Measurements from ENCODE around the gene SH3RF3. TPM values are rescaled to one million over a fixed set of nuclear protein-coding genes. Genes with fewer than 3 reads are reported as not detected.

SH3RF3 gene
- total RNA-seq, 3 donors from 2014 or later, result 3.2 to 5.6 (median 4.6) TPM

DNA sequence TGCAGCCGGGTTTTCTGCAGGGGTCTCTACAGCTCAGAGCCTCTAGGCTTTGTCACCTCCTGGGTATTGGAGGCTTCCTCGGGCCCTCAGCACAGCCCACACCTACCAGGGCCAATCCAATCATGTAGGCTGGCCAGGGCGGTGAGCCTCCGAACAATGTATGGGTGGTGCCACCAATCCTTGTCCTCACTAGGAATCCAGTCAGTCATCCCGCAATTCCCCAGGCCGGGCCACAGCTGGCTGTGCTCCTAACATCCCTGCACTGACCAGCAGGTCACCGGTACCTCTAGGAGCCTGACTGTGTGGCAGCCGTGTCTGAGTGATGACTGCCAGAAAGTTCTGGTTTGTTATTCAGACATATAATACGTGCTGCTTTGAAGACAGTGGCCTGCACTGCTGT lies 129.4 kb downstream of the SH3RF3 start:
- TF ChIP-seq, protein P1, sequence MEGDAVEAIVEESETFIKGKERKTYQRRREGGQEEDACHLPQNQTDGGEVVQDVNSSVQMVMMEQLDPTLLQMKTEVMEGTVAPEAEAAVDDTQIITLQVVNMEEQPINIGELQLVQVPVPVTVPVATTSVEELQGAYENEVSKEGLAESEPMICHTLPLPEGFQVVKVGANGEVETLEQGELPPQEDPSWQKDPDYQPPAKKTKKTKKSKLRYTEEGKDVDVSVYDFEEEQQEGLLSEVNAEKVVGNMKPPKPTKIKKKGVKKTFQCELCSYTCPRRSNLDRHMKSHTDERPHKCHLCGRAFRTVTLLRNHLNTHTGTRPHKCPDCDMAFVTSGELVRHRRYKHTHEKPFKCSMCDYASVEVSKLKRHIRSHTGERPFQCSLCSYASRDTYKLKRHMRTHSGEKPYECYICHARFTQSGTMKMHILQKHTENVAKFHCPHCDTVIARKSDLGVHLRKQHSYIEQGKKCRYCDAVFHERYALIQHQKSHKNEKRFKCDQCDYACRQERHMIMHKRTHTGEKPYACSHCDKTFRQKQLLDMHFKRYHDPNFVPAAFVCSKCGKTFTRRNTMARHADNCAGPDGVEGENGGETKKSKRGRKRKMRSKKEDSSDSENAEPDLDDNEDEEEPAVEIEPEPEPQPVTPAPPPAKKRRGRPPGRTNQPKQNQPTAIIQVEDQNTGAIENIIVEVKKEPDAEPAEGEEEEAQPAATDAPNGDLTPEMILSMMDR (IDR thresholded peaks at IDR 0.05), result no peak
- TF ChIP-seq POLR2AphosphoS5 (IDR thresholded peaks at IDR 0.05) (no peak), POLR2A (IDR thresholded peaks at IDR 0.05) (no peak)
- H3K27me3 ChIP-seq, result no peaks in the 10 kb centered on the region
- no peaks in the 10 kb centered on the region for H3K4me1 ChIP-seq
- no peak overlapping the region for H3K4me3 ChIP-seq
- DNase-seq (ENCODE audit: low spot score in 2 of 2), result no peak
- H3K36me3 ChIP-seq, result no peaks in the 10 kb centered on the region
- no peak overlapping the region for H3K27ac ChIP-seq
- no peaks in the 10 kb centered on the region for H3K9me3 ChIP-seq
- intact Hi-C loops (cut with DNase I; ENCODE audit: low total_unique reads), result loop anchor here (10.0 kb wide), 1 partner anchor 124 kb away; no protein-coding TSS in a partner anchor

DNA sequence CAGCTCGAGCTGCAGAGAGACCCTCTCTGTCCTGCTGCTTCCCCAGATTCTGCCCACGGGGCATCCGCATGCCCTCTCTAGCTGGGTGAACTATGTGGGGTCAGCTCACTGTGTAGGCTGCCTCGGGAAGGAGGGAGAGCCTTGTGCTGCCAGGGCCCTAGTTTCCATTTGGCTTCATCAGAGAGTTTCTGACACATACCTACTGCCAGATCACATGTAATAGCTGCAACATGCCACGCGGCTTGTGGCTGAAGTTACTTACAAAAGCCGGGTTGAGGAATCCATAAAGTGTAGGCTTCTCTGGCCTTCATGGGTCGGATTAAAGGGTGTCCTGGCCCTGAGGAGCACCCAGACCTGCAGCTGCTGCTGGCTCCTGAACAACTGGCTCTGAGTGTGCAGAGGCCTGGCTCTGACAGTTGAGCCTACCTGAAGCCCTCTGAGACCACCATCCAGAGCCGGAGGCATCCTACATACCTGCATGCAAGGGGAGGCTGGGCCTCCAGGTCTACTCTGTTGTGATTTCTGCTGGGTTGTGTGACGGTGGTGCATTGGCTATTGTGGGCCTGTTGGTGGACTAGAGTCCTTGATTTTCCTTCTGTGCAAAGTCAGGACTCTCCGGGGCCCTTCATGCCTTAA lies 130.0 kb downstream of the SH3RF3 start:
- Histone ChIP-seq H3K36me3 (no peaks in the 10 kb centered on the region), H3K27ac (no peak overlapping the region), H3K4me3 (no peak overlapping the region), H3K4me1 (no peaks in the 10 kb centered on the region), H3K27me3 (no peaks in the 10 kb centered on the region), H3K9me3 (no peaks in the 10 kb centered on the region)
- intact Hi-C loops (cut with DNase I; ENCODE audit: low total_unique reads), result loop anchor here (10.0 kb wide), 1 partner anchor 124 kb away; no protein-coding TSS in a partner anchor
- TF ChIP-seq, protein P1 (IDR thresholded peaks at IDR 0.05), result no peak
- TF ChIP-seq POLR2A (IDR thresholded peaks at IDR 0.05), result no peak
- no peak for TF ChIP-seq POLR2AphosphoS5 (IDR thresholded peaks at IDR 0.05)
- no peak for DNase-seq (ENCODE audit: low spot score in 2 of 2)

DNA sequence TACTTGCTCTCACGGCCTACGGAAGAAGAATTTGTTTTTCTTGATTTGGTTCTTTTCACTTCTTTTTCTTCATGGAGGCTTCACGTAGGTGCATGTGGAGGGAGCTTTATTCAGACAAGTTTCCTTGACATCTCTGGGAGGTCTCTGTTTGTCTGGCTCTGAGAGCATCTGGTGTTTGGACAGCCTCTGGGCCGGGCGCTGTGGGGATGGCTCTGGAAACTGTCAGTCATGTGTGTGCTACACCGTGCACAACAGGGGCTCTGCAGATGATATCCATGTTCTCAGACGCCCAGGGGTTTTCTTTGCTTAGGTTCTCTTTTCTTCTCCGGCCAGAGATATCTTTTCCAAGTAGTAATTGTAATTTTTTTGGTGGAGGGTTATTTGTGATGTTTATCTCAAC lies 130.7 kb downstream of the SH3RF3 start:
- no peaks in the 10 kb centered on the region for H3K4me1 ChIP-seq
- DNase-seq (ENCODE audit: low spot score in 2 of 2), result no peak
- no peaks in the 10 kb centered on the region for H3K36me3 ChIP-seq
- no peak overlapping the region for H3K4me3 ChIP-seq
- TF ChIP-seq POLR2AphosphoS5 (IDR thresholded peaks at IDR 0.05) (no peak), POLR2A (IDR thresholded peaks at IDR 0.05) (no peak)
- TF ChIP-seq, protein P1 (IDR thresholded peaks at IDR 0.05), result no peak
- no peak overlapping the region for H3K27ac ChIP-seq
- no peaks in the 10 kb centered on the region for H3K27me3 ChIP-seq
- H3K9me3 ChIP-seq, result no peaks in the 10 kb centered on the region
- intact Hi-C loops (cut with DNase I; ENCODE audit: low total_unique reads), result loop anchor here (10.0 kb wide), 1 partner anchor 125 kb away; no protein-coding TSS in a partner anchor

DNA sequence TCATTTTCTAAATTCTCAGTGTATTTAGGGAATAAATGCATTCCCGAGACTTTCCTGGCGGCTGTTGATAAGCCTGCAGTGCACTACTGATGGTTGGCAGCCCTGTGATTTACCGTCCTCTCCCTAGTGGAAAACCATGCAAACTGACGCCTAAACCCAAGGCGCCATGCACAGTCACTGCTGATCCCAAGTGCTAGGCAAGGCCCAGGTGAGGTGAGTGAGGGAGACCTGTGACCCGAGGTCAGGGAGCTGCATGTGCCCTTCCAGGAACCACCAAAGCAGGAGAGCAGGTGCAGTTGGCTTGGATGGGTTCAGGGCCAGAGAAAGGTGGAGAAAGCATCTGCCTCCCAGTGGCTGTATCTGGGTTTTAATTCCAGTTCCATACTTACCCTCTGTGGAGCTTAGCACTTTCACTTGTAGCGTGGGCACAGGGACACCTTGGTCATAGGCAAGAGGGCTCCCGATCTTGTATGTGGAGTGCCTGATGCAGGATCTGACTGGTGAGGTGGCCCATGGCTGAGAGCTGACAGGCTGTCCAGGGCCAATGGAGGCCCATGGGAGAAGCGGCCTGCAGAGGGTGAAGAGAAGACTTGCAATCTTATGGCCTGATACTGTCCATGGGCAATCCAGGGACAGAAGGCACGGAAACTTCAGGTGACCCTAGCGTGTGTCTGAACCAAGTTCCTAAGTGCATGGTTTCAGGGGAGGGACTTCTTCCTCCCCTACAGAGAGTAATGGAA lies 131.3 kb downstream of the SH3RF3 start:
- TF ChIP-seq, protein P1 (IDR thresholded peaks at IDR 0.05), result no peak
- TF ChIP-seq POLR2AphosphoS5 (IDR thresholded peaks at IDR 0.05) (no peak), POLR2A (IDR thresholded peaks at IDR 0.05) (no peak)
- Histone ChIP-seq H3K4me3 (no peak overlapping the region), H3K27ac (no peak overlapping the region), H3K27me3 (no peaks in the 10 kb centered on the region), H3K36me3 (no peaks in the 10 kb centered on the region), H3K4me1 (no peaks in the 10 kb centered on the region), H3K9me3 (no peaks in the 10 kb centered on the region)
- intact Hi-C loops (cut with DNase I; ENCODE audit: low total_unique reads), result no loop called here
- DNase-seq (ENCODE audit: low spot score in 2 of 2), result no peak

Measured in breast epithelium (tissue), 4 donors.